ENCODE measurements around the gene RAB7A. TPM values are rescaled to one million over a fixed set of nuclear protein-coding genes. Genes with fewer than 3 reads are reported as not detected.

Gene RAB7A
- total RNA-seq, 1 donor from 2014 or later = 298 TPM

GRCh38 chr3:128740621-128741020 is 14.6 kb downstream of the RAB7A start:
- no peak for TF ChIP-seq CTCF (IDR thresholded peaks at IDR 0.05; ENCODE audit: partially characterized antibody, unreplicated experiment)
- Mint-ChIP-seq H3K27ac (ENCODE audit: unreplicated experiment) (no peak overlapping the region), H3K4me1 (ENCODE audit: low read depth, unreplicated experiment) (peaks cover 2% of the 10 kb centered on the region), H3K27me3 (ENCODE audit: unreplicated experiment) (peaks cover 2% of the 10 kb centered on the region), H3K4me3 (ENCODE audit: unreplicated experiment) (no peak overlapping the region), H3K9me3 (ENCODE audit: unreplicated experiment) (peaks cover 4% of the 10 kb centered on the region), H3K36me3 (ENCODE audit: unreplicated experiment) (peaks cover 6% of the 10 kb centered on the region)
- no peak for DNase-seq

GRCh38 chr3:128742821-128743594 is 17.0 kb downstream of the RAB7A start:
- TF ChIP-seq CTCF (IDR thresholded peaks at IDR 0.05; ENCODE audit: partially characterized antibody, unreplicated experiment) = no peak
- no peak for DNase-seq
- H3K36me3 Mint-ChIP-seq (ENCODE audit: unreplicated experiment) = peaks cover 6% of the 10 kb centered on the region
- no peak overlapping the region for H3K4me3 Mint-ChIP-seq (ENCODE audit: unreplicated experiment)
- H3K27me3 Mint-ChIP-seq (ENCODE audit: unreplicated experiment) = peaks cover 2% of the 10 kb centered on the region
- no peaks in the 10 kb centered on the region for H3K4me1 Mint-ChIP-seq (ENCODE audit: low read depth, unreplicated experiment)
- H3K9me3 Mint-ChIP-seq (ENCODE audit: unreplicated experiment) = peaks cover 4% of the 10 kb centered on the region
- H3K27ac Mint-ChIP-seq (ENCODE audit: unreplicated experiment) = no peak overlapping the region

GRCh38 chr3:128745742-128746141 is 19.8 kb downstream of the RAB7A start:
- Mint-ChIP-seq H3K27ac (ENCODE audit: unreplicated experiment) (no peak overlapping the region), H3K36me3 (ENCODE audit: unreplicated experiment) (peaks cover 20% of the 10 kb centered on the region), H3K9me3 (ENCODE audit: unreplicated experiment) (peaks cover 8% of the 10 kb centered on the region), H3K4me1 (ENCODE audit: low read depth, unreplicated experiment) (no peaks in the 10 kb centered on the region), H3K27me3 (ENCODE audit: unreplicated experiment) (peaks cover 6% of the 10 kb centered on the region), H3K4me3 (ENCODE audit: unreplicated experiment) (no peak overlapping the region)
- DNase-seq = no peak
- TF ChIP-seq CTCF (IDR thresholded peaks at IDR 0.05; ENCODE audit: partially characterized antibody, unreplicated experiment) = no peak

GRCh38 chr3:128746881-128747280 is 20.9 kb downstream of the RAB7A start:
- H3K9me3 Mint-ChIP-seq (ENCODE audit: unreplicated experiment) = peaks cover 10% of the 10 kb centered on the region
- no peak overlapping the region for H3K4me3 Mint-ChIP-seq (ENCODE audit: unreplicated experiment)
- H3K4me1 Mint-ChIP-seq (ENCODE audit: low read depth, unreplicated experiment) = peaks cover 2% of the 10 kb centered on the region
- TF ChIP-seq CTCF (IDR thresholded peaks at IDR 0.05; ENCODE audit: partially characterized antibody, unreplicated experiment) = no peak
- peaks cover 24% of the 10 kb centered on the region for H3K36me3 Mint-ChIP-seq (ENCODE audit: unreplicated experiment)
- no peak for DNase-seq
- H3K27me3 Mint-ChIP-seq (ENCODE audit: unreplicated experiment) = peaks cover 6% of the 10 kb centered on the region
- no peak overlapping the region for H3K27ac Mint-ChIP-seq (ENCODE audit: unreplicated experiment)

- peaks cover 11% of the 10 kb centered on the region for H3K9me3 Mint-ChIP-seq (ENCODE audit: unreplicated experiment)
- H3K27ac Mint-ChIP-seq (ENCODE audit: unreplicated experiment) = no peak overlapping the region
- H3K36me3 Mint-ChIP-seq (ENCODE audit: unreplicated experiment) = peaks cover 24% of the 10 kb centered on the region
- peaks cover 9% of the 10 kb centered on the region for H3K4me1 Mint-ChIP-seq (ENCODE audit: low read depth, unreplicated experiment)
- DNase-seq = no peak
- H3K27me3 Mint-ChIP-seq (ENCODE audit: unreplicated experiment) = peaks cover 6% of the 10 kb centered on the region
- H3K4me3 Mint-ChIP-seq (ENCODE audit: unreplicated experiment) = no peak overlapping the region
- no peak for TF ChIP-seq CTCF (IDR thresholded peaks at IDR 0.05; ENCODE audit: partially characterized antibody, unreplicated experiment)
These were observed 22.6 kb downstream of the RAB7A start for GRCh38 chr3:128748557-128748956.

Measured in glutamatergic neuron (in vitro differentiated cells).